ENCODE results near the gene RBM4.

- TF ChIP-seq, protein P1, sequence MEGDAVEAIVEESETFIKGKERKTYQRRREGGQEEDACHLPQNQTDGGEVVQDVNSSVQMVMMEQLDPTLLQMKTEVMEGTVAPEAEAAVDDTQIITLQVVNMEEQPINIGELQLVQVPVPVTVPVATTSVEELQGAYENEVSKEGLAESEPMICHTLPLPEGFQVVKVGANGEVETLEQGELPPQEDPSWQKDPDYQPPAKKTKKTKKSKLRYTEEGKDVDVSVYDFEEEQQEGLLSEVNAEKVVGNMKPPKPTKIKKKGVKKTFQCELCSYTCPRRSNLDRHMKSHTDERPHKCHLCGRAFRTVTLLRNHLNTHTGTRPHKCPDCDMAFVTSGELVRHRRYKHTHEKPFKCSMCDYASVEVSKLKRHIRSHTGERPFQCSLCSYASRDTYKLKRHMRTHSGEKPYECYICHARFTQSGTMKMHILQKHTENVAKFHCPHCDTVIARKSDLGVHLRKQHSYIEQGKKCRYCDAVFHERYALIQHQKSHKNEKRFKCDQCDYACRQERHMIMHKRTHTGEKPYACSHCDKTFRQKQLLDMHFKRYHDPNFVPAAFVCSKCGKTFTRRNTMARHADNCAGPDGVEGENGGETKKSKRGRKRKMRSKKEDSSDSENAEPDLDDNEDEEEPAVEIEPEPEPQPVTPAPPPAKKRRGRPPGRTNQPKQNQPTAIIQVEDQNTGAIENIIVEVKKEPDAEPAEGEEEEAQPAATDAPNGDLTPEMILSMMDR (IDR thresholded peaks at IDR 0.05; ENCODE audit: borderline replicate concordance, extremely low read depth, low read length, poor library complexity, severe bottlenecking): no peak
- TF ChIP-seq EZH2 (IDR thresholded peaks at IDR 0.05; ENCODE audit: borderline replicate concordance, low read depth, low read length, severe bottlenecking): no peak
Measured at GRCh38 chr11:66629356-66629755, 9.1 kb upstream of the RBM4 start.

All from DND-41 (cell line).